A673 (cell line): ENCODE measurements around the gene RAMP1. TPM values are rescaled to one million over a fixed set of nuclear protein-coding genes. Genes with fewer than 3 reads are reported as not detected.

Experiments
- BruUV-seq: library from RNA; stranded (reverse); fragments of 400-500 nt; replicated peaks from 2 replicates; lab custom pipeline; 2021; lab: Mats Ljungman, UMichigan
- CTCF ChIA-PET: fragments of 300-600 bp; sonication (Branson Sonifier 250); formaldehyde crosslinking; loops from one replicate; lab custom pipeline; 2022; ENCODE audit warnings: antibody characterized with exemption; lab: Charles Lee
- POLR2A ChIA-PET: fragments of 300-600 bp; sonication (Branson Sonifier 250); formaldehyde crosslinking; loops from one replicate; lab custom pipeline; 2022; ENCODE audit warnings: antibody characterized with exemption; ENCODE audit not compliant: low non-redundant PET; lab: Charles Lee
- DNase-seq: peaks from one replicate; pipeline ENCODE4 v3.0.0-alpha.2; 2015; ENCODE audit warnings: low spot score
- H3K27ac ChIP-seq: fragments of 200-600 bp; sonication (generic); 2 replicates; pipeline ENCODE4 v1.5.1; 2016; ENCODE audit warnings: mixed run types, low read depth, mild to moderate bottlenecking, mixed read lengths, antibody characterized with exemption, low read length; ENCODE audit not compliant: poor library complexity, severe bottlenecking
- H3K27me3 ChIP-seq: fragments of 200-600 bp; sonication (generic); replicated peaks from 2 replicates; pipeline ENCODE4 v1.6.1; 2017; ENCODE audit warnings: mixed run types, low read depth, mild to moderate bottlenecking, mixed read lengths, antibody characterized with exemption, low read length; ENCODE audit not compliant: insufficient read depth, poor library complexity
- H3K36me3 ChIP-seq: fragments of 200-600 bp; sonication (generic); 2 replicates; pipeline ENCODE4 v1.6.1; 2016; ENCODE audit warnings: mixed run types, mild to moderate bottlenecking, mixed read lengths, antibody characterized with exemption, low read length; ENCODE audit not compliant: insufficient read depth, poor library complexity, severe bottlenecking
- H3K4me1 ChIP-seq: fragments of 200-600 bp; sonication (generic); 2 replicates; pipeline ENCODE4 v1.6.1; 2017; ENCODE audit warnings: mixed run types, mild to moderate bottlenecking, mixed read lengths, antibody characterized with exemption, low read length; ENCODE audit not compliant: insufficient read depth, poor library complexity, severe bottlenecking
- H3K4me3 ChIP-seq: fragments of 200-600 bp; sonication (generic); 2 replicates; pipeline ENCODE4 v1.5.1; 2016; ENCODE audit warnings: low read depth, mixed run types, mild to moderate bottlenecking, mixed read lengths, low read length; ENCODE audit not compliant: poor library complexity, severe bottlenecking
- H3K9me3 ChIP-seq: fragments of 200-600 bp; sonication (generic); 2 replicates; pipeline ENCODE4 v1.6.1; 2016; ENCODE audit warnings: mixed run types, low read depth, mild to moderate bottlenecking, mixed read lengths, antibody characterized with exemption, low read length; ENCODE audit not compliant: poor library complexity, severe bottlenecking
- CTCF ChIP-seq: fragments of 300-800, 200-600 bp; sonication (generic); conservative IDR thresholded peaks from 2 replicates; pipeline ENCODE4 v1.5.1; 2017; ENCODE audit warnings: low read depth, mild to moderate bottlenecking, antibody characterized with exemption, low read length, moderate library complexity, mixed read lengths
- EZH2 ChIP-seq: fragments of 200-600 bp; sonication (generic); IDR thresholded peaks from 2 replicates; pipeline ENCODE4 v1.6.1; 2017; ENCODE audit warnings: borderline replicate concordance, low read depth, mild to moderate bottlenecking, mixed read lengths, antibody characterized with exemption, low read length; ENCODE audit not compliant: poor library complexity, severe bottlenecking
- intact Hi-C: fragments of 100-400 bp; cut with micrococcal nuclease; formaldehyde crosslinking; loops from one replicate; pipeline ENCODE4 v1.10.0; 2022; ENCODE audit not compliant: unreplicated experiment
- total RNA-seq: library from RNA; stranded (reverse); gene quantifications from 2 replicates; pipeline ENCODE4 v1.2.3, GENCODE V29; 2021

Gene RAMP1
- total RNA-seq, 1 experiment from 2014 or later: 24.8 TPM

- no peak for DNase-seq
- Histone ChIP-seq H3K27me3 (no peaks in the 10 kb centered on the region), H3K36me3 (no peaks in the 10 kb centered on the region), H3K4me1 (no peaks in the 10 kb centered on the region), H3K27ac (no peak overlapping the region), H3K4me3 (no peak overlapping the region), H3K9me3 (no peaks in the 10 kb centered on the region)
- CTCF ChIA-PET: no interaction called here
- POLR2A ChIA-PET: no interaction called here
- no TSS peak for BruUV-seq
- TF ChIP-seq EZH2 (no peak), CTCF (no peak)
- intact Hi-C loops: no loop called here
These were observed 25.3 kb downstream of the RAMP1 start for GRCh38 chr2:237884681-237885080.

- TF ChIP-seq EZH2 (no peak), CTCF (no peak)
- ChIA-PET POLR2A (no interaction called here), CTCF (no interaction called here)
- no TSS peak for BruUV-seq
- H3K27ac ChIP-seq: no peak overlapping the region
- H3K27me3 ChIP-seq: no peaks in the 10 kb centered on the region
- H3K4me3 ChIP-seq: no peak overlapping the region
- no peaks in the 10 kb centered on the region for H3K4me1 ChIP-seq
- no peaks in the 10 kb centered on the region for H3K9me3 ChIP-seq
- H3K36me3 ChIP-seq: no peaks in the 10 kb centered on the region
- intact Hi-C loops: no loop called here
- DNase-seq: no peak
These were observed 25.9 kb downstream of the RAMP1 start for GRCh38 chr2:237885111-237885930.

DNA sequence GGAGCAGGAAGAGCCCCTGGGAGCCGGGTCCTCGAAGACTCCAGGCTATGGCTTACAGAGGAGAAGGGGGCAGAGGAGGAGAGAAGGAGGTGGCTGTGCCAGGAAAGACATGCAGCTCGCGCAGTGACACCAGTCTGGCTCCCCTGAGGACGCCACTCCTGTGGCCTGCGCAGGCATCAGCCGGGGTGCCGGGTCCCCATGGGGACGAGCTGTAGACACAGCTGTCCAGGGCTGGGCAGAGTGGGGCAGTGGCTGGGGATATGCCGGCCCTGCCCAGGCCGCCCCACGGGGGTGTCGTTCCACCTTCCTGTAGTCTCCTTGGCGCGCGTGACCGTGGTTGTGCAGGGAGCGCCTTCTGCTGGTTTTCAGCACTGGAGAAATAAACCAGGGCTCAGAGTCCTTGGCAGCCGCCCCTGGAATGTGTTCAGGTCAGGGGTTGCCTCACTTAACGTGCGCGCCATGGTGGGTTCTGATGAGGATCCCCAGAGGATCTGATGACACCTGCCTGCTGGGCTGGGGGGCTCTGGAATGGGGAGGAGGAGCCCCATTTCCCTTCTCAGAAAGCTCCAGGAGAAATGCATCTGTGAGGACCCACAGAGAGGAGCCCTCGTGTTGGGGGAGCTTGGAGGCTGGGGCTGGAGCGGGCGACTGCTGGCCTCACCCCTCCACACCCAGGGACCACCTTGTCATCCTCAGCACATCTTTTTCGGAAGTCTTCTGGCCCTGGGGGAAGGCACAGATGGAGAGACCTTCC, 26.7 kb downstream of the RAMP1 start:
- Histone ChIP-seq H3K4me1 (no peaks in the 10 kb centered on the region), H3K9me3 (no peaks in the 10 kb centered on the region), H3K27ac (no peak overlapping the region), H3K4me3 (no peak overlapping the region), H3K27me3 (no peaks in the 10 kb centered on the region), H3K36me3 (no peaks in the 10 kb centered on the region)
- ChIA-PET POLR2A (no interaction called here), CTCF (no interaction called here)
- no TSS peak for BruUV-seq
- no peak for DNase-seq
- TF ChIP-seq EZH2: no peak
- TF ChIP-seq CTCF: no peak
- intact Hi-C loops: no loop called here
